DND-41 (cell line): ENCODE measurements around the gene ARPP19.

ENCODE experiments used
- CTCF ChIP-seq: IDR thresholded peaks from 2 replicates; pipeline ENCODE4 v1.5.1; 2012; ENCODE audit warnings: borderline replicate concordance, low read length, moderate library complexity, mild to moderate bottlenecking; ENCODE audit not compliant: poor library complexity, severe bottlenecking; ENCODE audit errors: extremely low read depth
- EZH2 ChIP-seq: IDR thresholded peaks from 3 replicates; pipeline ENCODE4 v1.6.1; 2012; ENCODE audit warnings: borderline replicate concordance, low read depth, mild to moderate bottlenecking, moderate library complexity, low read length, inconsistent platforms; ENCODE audit not compliant: severe bottlenecking

- TF ChIP-seq CTCF (no peak), EZH2 (no peak)
These were observed 7.9 kb upstream of the ARPP19 start for GRCh38 chr15:52576692-52577091.
